Left renal cortex interstitium (tissue), 4 donors: ENCODE measurements around the gene DFFB. TPM values are rescaled to one million over a fixed set of nuclear protein-coding genes. Genes with fewer than 3 reads are reported as not detected.
"Not testable (repeated sequence)": the region's sequence is repeated elsewhere in the genome, so short reads cannot be mapped to it uniquely, and the experiment has no call there.

Experiments used
- DNase-seq, 4 donors: peaks; one replicate each; pipeline ENCODE4 v3.0.0-alpha.2; 2013; ENCODE audit warnings: low read depth in 4 of 4, low spot score in 2 of 4, missing footprints in 1 of 4
- polyA plus RNA-seq, 4 donors: library from polyadenylated mRNA; unstranded; fragments of 120-200 nt; gene quantifications; one replicate each; pipeline ENCODE4 v1.2.1, GENCODE V29; 2013; ENCODE audit not compliant: insufficient read length in 4 of 4

The DFFB gene
- 10 to 100 TPM in 2 of 4 donors, 1 to 10 TPM in 2; 5.4 to 11.1 (median 8.2) TPM for polyA plus RNA-seq

- DNase-seq: peak; percentile 82 to 93 (median 88)
These were observed at the start of gene DFFB, which contains the start of gene CEP104 for GRCh38 chr1:3856923-3857790. DFFB (plus strand) TSS chr1:3857476; CDS start chr1:3857604, 128 bp downstream. CEP104 (minus strand) TSS chr1:3857211; CDS start chr1:3852407, 4,804 bp downstream.

- DNase-seq: no peak
These were observed 49.5 kb upstream of the DFFB start for GRCh38 chr1:3807769-3808168.

GRCh38 chr1:3809680-3810079 lies 47.6 kb upstream of the DFFB start:
- no peak for DNase-seq

- not testable (repeated sequence) for DNase-seq
These were observed 47.0 kb upstream of the DFFB start for GRCh38 chr1:3810149-3810761.

GRCh38 chr1:3811595-3811911 lies 45.7 kb upstream of the DFFB start:
- no peak for DNase-seq

- DNase-seq: no peak
These were observed 43.2 kb upstream of the DFFB start for GRCh38 chr1:3814065-3814464.

GRCh38 chr1:3814771-3815561 lies 42.3 kb upstream of the DFFB start:
- no peak for DNase-seq

- DNase-seq: no peak
These were observed 40.7 kb upstream of the DFFB start for GRCh38 chr1:3816331-3817137.

- DNase-seq: no peak
These were observed 40.0 kb upstream of the DFFB start for GRCh38 chr1:3817138-3817740.

- DNase-seq: no peak
These were observed 39.3 kb upstream of the DFFB start for GRCh38 chr1:3817821-3818597.

GRCh38 chr1:3819771-3820200 lies 37.5 kb upstream of the DFFB start:
- no peak for DNase-seq

- DNase-seq: no peak
These were observed 37.0 kb upstream of the DFFB start for GRCh38 chr1:3820316-3820715.

GRCh38 chr1:3821004-3821403 lies 36.3 kb upstream of the DFFB start:
- DNase-seq: no peak

GRCh38 chr1:3821447-3821846 lies 35.8 kb upstream of the DFFB start:
- DNase-seq: no peak

- no peak for DNase-seq
These were observed 35.4 kb upstream of the DFFB start for GRCh38 chr1:3821908-3822307.

- no peak for DNase-seq
These were observed 34.9 kb upstream of the DFFB start for GRCh38 chr1:3822421-3822820.

GRCh38 chr1:3824650-3825049 lies 32.6 kb upstream of the DFFB start:
- no peak for DNase-seq

- DNase-seq: no peak
These were observed 31.9 kb upstream of the DFFB start for GRCh38 chr1:3825356-3825755.

GRCh38 chr1:3827813-3828307 lies 29.4 kb upstream of the DFFB start:
- no peak for DNase-seq
